ENCODE results near the gene RPGR. TPM values are rescaled to one million over a fixed set of nuclear protein-coding genes. Genes with fewer than 3 reads are reported as not detected.

The RPGR gene
- total RNA-seq, 1 donor from 2014 or later: 8.6 TPM

- no peaks in the 10 kb centered on the region for H3K4me1 Mint-ChIP-seq
- no peak overlapping the region for H3K4me3 Mint-ChIP-seq
- intact Hi-C loops (cut with micrococcal nuclease): no loop called here
- H3K36me3 Mint-ChIP-seq (ENCODE audit: low read depth): no peaks in the 10 kb centered on the region
- H3K9me3 Mint-ChIP-seq: no peaks in the 10 kb centered on the region
- no peaks in the 10 kb centered on the region for H3K27me3 Mint-ChIP-seq
- no peak overlapping the region for H3K27ac Mint-ChIP-seq
- DNase-seq: no peak
Observed at GRCh38 chrX:38262715-38263620, 64.3 kb downstream of the RPGR start.

- Mint-ChIP-seq H3K9me3 (no peaks in the 10 kb centered on the region), H3K27me3 (no peaks in the 10 kb centered on the region), H3K27ac (no peak overlapping the region), H3K4me1 (no peaks in the 10 kb centered on the region), H3K36me3 (ENCODE audit: low read depth) (no peaks in the 10 kb centered on the region), H3K4me3 (no peak overlapping the region)
- peak; percentile 54 for DNase-seq
- intact Hi-C loops (cut with micrococcal nuclease): loop anchor here (1.0 kb wide), 1 partner anchor 67 kb away; the partner anchor contains the start of gene RPGR
Observed at GRCh38 chrX:38260231-38260630, 67.1 kb downstream of the RPGR start.

- Mint-ChIP-seq H3K27ac (no peak overlapping the region), H3K36me3 (ENCODE audit: low read depth) (no peaks in the 10 kb centered on the region), H3K27me3 (no peaks in the 10 kb centered on the region), H3K9me3 (no peaks in the 10 kb centered on the region), H3K4me1 (no peaks in the 10 kb centered on the region), H3K4me3 (no peak overlapping the region)
- no peak for DNase-seq
- intact Hi-C loops (cut with micrococcal nuclease): no loop called here
Observed at GRCh38 chrX:38256019-38256418, 71.3 kb downstream of the RPGR start.

GRCh38 chrX:38249965-38250364 is 77.3 kb downstream of the RPGR start:
- DNase-seq: no peak
- no peak overlapping the region for H3K4me3 Mint-ChIP-seq
- H3K27ac Mint-ChIP-seq: no peak overlapping the region
- H3K9me3 Mint-ChIP-seq: no peaks in the 10 kb centered on the region
- H3K27me3 Mint-ChIP-seq: peaks cover 3% of the 10 kb centered on the region
- no peaks in the 10 kb centered on the region for H3K36me3 Mint-ChIP-seq (ENCODE audit: low read depth)
- no peaks in the 10 kb centered on the region for H3K4me1 Mint-ChIP-seq
- intact Hi-C loops (cut with micrococcal nuclease): no loop called here

GRCh38 chrX:38247051-38247450 is 80.3 kb downstream of the RPGR start:
- no peaks in the 10 kb centered on the region for H3K4me1 Mint-ChIP-seq
- DNase-seq: no peak
- peaks cover 3% of the 10 kb centered on the region for H3K27me3 Mint-ChIP-seq
- intact Hi-C loops (cut with micrococcal nuclease): no loop called here
- H3K27ac Mint-ChIP-seq: no peak overlapping the region
- no peaks in the 10 kb centered on the region for H3K9me3 Mint-ChIP-seq
- H3K36me3 Mint-ChIP-seq (ENCODE audit: low read depth): no peaks in the 10 kb centered on the region
- no peak overlapping the region for H3K4me3 Mint-ChIP-seq

- Mint-ChIP-seq H3K4me1 (no peaks in the 10 kb centered on the region), H3K9me3 (no peaks in the 10 kb centered on the region), H3K4me3 (no peak overlapping the region), H3K36me3 (ENCODE audit: low read depth) (no peaks in the 10 kb centered on the region), H3K27ac (no peak overlapping the region), H3K27me3 (no peaks in the 10 kb centered on the region)
- no peak for DNase-seq
- intact Hi-C loops (cut with micrococcal nuclease): no loop called here
Observed at GRCh38 chrX:38240541-38240940, 86.8 kb downstream of the RPGR start.

GRCh38 chrX:38236901-38237615 is 90.3 kb downstream of the RPGR start:
- DNase-seq: no peak
- Mint-ChIP-seq H3K4me1 (no peaks in the 10 kb centered on the region), H3K36me3 (ENCODE audit: low read depth) (no peaks in the 10 kb centered on the region), H3K9me3 (no peaks in the 10 kb centered on the region), H3K27me3 (no peaks in the 10 kb centered on the region), H3K27ac (no peak overlapping the region), H3K4me3 (no peak overlapping the region)
- intact Hi-C loops (cut with micrococcal nuclease): no loop called here

- no peaks in the 10 kb centered on the region for H3K4me1 Mint-ChIP-seq
- intact Hi-C loops (cut with micrococcal nuclease): no loop called here
- H3K4me3 Mint-ChIP-seq: no peak overlapping the region
- no peaks in the 10 kb centered on the region for H3K9me3 Mint-ChIP-seq
- no peak overlapping the region for H3K27ac Mint-ChIP-seq
- H3K36me3 Mint-ChIP-seq (ENCODE audit: low read depth): no peaks in the 10 kb centered on the region
- no peaks in the 10 kb centered on the region for H3K27me3 Mint-ChIP-seq
- DNase-seq: no peak
Observed at GRCh38 chrX:38233891-38234667, 93.2 kb downstream of the RPGR start.

- no peak for DNase-seq
- Mint-ChIP-seq H3K27me3 (peaks cover 2% of the 10 kb centered on the region), H3K9me3 (no peaks in the 10 kb centered on the region), H3K27ac (no peak overlapping the region), H3K36me3 (ENCODE audit: low read depth) (no peaks in the 10 kb centered on the region), H3K4me3 (no peak overlapping the region), H3K4me1 (no peaks in the 10 kb centered on the region)
- intact Hi-C loops (cut with micrococcal nuclease): no loop called here
Observed at GRCh38 chrX:38232079-38232686, 95.1 kb downstream of the RPGR start.

- no peak overlapping the region for H3K4me3 Mint-ChIP-seq
- H3K27ac Mint-ChIP-seq: no peak overlapping the region
- H3K4me1 Mint-ChIP-seq: peaks cover 5% of the 10 kb centered on the region
- H3K9me3 Mint-ChIP-seq: no peaks in the 10 kb centered on the region
- intact Hi-C loops (cut with micrococcal nuclease): no loop called here
- no peaks in the 10 kb centered on the region for H3K36me3 Mint-ChIP-seq (ENCODE audit: low read depth)
- no peak for DNase-seq
- peaks cover 31% of the 10 kb centered on the region for H3K27me3 Mint-ChIP-seq
Observed at GRCh38 chrX:38225093-38225492, 102.2 kb downstream of the RPGR start.

GRCh38 chrX:38224160-38224559 is 103.1 kb downstream of the RPGR start:
- Mint-ChIP-seq H3K9me3 (no peaks in the 10 kb centered on the region), H3K4me1 (peaks cover 7% of the 10 kb centered on the region), H3K4me3 (no peak overlapping the region), H3K36me3 (ENCODE audit: low read depth) (no peaks in the 10 kb centered on the region), H3K27me3 (peaks cover 36% of the 10 kb centered on the region), H3K27ac (no peak overlapping the region)
- intact Hi-C loops (cut with micrococcal nuclease): no loop called here
- no peak for DNase-seq

GRCh38 chrX:38221391-38221929 is 105.8 kb downstream of the RPGR start:
- Mint-ChIP-seq H3K4me3 (no peak overlapping the region), H3K27ac (no peak overlapping the region)
- DNase-seq: no peak

More at GRCh38 chrX:38221391-38221929, 105.8 kb downstream of the RPGR start:
- intact Hi-C loops (cut with micrococcal nuclease): no loop called here
- H3K27me3 Mint-ChIP-seq: peaks cover 38% of the 10 kb centered on the region
- peaks cover 7% of the 10 kb centered on the region for H3K4me1 Mint-ChIP-seq
- H3K36me3 Mint-ChIP-seq (ENCODE audit: low read depth): no peaks in the 10 kb centered on the region
- H3K9me3 Mint-ChIP-seq: no peaks in the 10 kb centered on the region
